ENCODE measurements around the gene WDR55. TPM values are rescaled to one million over a fixed set of nuclear protein-coding genes. Genes with fewer than 3 reads are reported as not detected.
"Not testable (repeated sequence)": the region's sequence is repeated elsewhere in the genome, so short reads cannot be mapped to it uniquely, and the experiment has no call there.

WDR55 gene
- total and polyA plus RNA-seq, 7 donors, result 13.2 to 35.0 (median 18.0) TPM

DNA sequence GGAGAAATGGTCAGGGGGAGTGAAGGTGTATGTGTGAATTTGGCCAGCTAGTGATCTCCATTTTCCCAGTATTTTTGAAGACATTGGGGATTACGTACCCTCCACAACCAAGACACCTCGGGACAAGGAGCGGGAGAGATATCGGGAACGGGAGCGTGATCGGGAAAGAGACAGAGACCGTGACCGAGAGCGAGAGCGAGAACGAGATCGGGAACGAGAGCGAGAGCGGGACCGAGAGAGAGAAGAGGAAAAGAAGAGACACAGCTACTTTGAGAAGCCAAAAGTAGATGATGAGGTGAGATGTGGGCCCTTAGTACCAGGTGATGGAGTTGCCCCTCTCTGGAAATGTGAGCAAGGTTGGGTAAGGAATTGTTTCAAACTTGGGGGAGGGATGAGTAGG lies 5.8 kb upstream of the WDR55 start:
- WGBS, 2 donors, result 98% methylated on average over 17 of the region's 17 CpGs
- Histone ChIP-seq H3K36me3 (peaks cover 53 to 93% (median 84%) of the 10 kb centered on the region in 4 donors), H3K27ac (no peak overlapping the region), H3K4me3 (no peak overlapping the region), H3K9me3 (no peaks in the 10 kb centered on the region), H3K4me1 (peaks cover 0 to 3% (median 3%) of the 10 kb centered on the region in 4 donors), H3K27me3 (no peaks in the 10 kb centered on the region)
- no peak for TF ChIP-seq POLR2AphosphoS5 (IDR thresholded peaks at IDR 0.05)
- TF ChIP-seq, protein P1, sequence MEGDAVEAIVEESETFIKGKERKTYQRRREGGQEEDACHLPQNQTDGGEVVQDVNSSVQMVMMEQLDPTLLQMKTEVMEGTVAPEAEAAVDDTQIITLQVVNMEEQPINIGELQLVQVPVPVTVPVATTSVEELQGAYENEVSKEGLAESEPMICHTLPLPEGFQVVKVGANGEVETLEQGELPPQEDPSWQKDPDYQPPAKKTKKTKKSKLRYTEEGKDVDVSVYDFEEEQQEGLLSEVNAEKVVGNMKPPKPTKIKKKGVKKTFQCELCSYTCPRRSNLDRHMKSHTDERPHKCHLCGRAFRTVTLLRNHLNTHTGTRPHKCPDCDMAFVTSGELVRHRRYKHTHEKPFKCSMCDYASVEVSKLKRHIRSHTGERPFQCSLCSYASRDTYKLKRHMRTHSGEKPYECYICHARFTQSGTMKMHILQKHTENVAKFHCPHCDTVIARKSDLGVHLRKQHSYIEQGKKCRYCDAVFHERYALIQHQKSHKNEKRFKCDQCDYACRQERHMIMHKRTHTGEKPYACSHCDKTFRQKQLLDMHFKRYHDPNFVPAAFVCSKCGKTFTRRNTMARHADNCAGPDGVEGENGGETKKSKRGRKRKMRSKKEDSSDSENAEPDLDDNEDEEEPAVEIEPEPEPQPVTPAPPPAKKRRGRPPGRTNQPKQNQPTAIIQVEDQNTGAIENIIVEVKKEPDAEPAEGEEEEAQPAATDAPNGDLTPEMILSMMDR (IDR thresholded peaks at IDR 0.05), result no peak
- TF ChIP-seq POLR2A (IDR thresholded peaks at IDR 0.05), result no peak
- TF ChIP-seq EP300 (IDR thresholded peaks at IDR 0.05), result no peak
- DNase-seq, result no peak
- intact Hi-C loops (cut with DNase I), result no loop called here

DNA sequence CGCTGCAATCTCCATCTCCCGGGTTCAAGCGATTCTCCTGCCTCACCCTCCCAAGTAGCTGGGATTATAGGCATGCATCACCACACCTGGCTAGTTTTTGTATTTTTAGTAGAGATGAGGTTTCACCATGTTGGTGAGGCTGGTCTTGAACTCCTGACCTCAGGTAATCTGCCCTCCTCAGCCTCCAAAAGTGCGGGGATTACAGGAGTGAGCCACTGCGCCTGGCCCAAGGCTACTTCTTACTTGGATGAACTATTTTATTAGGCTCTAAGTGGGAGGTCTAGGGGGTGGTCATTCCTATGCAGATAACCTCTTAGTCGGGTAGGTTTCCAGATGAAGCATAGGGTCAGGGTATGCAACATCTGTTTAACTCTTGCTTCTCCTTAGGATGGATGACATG lies 4.3 kb upstream of the WDR55 start:
- H3K4me3 ChIP-seq; DNase-seq; H3K27me3 ChIP-seq; intact Hi-C loops (cut with DNase I); H3K27ac ChIP-seq; H3K9me3 ChIP-seq: not testable (repeated sequence)
- Histone ChIP-seq H3K36me3 (peaks cover 42 to 78% (median 71%) of the 10 kb centered on the region in 4 donors), H3K4me1 (peaks cover 0 to 10% (median 9%) of the 10 kb centered on the region in 4 donors)
- 90 to 94% methylated on average over 6 of the region's 6 CpGs for WGBS, 2 donors

DNA sequence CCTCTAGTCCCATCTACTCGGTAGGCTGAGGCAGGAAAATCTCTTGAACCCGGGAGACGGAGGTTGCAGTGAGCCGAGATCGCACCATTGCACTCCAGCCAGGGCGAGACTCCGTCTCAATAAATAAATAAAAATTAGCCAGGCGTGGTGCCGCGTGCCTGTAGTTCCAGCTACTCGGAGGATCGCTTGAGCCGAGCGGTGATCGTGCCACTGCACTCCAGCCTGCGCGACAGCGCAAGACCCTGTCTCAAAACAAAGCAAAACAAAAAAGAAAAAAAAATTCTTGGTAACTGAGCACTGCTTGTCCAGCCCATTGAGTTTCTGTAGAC lies 710 bp upstream of the WDR55 start:
- peak overlapping the region; percentile 84 to 91 (median 86) for H3K27ac ChIP-seq

DNA sequence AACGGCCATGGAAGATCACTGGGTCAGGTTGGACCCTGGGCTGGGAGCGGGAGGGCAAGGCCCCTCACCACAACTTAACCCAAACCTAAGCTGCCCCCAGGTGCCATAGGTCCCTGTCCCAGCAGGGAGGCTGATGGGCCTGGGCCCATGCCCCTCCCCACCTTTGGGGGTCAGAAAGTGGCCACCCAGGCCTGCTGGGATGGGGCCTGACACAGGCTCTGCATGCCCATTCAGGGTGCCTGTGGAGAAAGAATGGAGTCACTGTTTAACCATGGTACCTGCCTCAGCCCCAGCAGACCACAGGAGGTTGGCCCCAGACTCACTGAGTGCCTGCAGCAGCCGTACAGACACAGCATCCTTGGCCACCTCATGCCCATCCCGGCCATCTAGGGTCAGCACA lies 6.3 kb downstream of the WDR55 start:
- H3K27ac ChIP-seq; H3K9me3 ChIP-seq; H3K4me3 ChIP-seq; DNase-seq; intact Hi-C loops (cut with DNase I); H3K27me3 ChIP-seq: not testable (repeated sequence)
- Histone ChIP-seq H3K36me3 (peaks cover 24 to 62% (median 38%) of the 10 kb centered on the region in 4 donors), H3K4me1 (peaks cover 0 to 15% (median 9%) of the 10 kb centered on the region in 4 donors)
- 86 to 99% methylated on average over 4 of the region's 4 CpGs for WGBS, 2 donors

More for the DNA sequence above, 710 bp upstream of the WDR55 start:
- H3K9me3 ChIP-seq, result no peaks in the 10 kb centered on the region
- intact Hi-C loops (cut with DNase I), result loop anchor here (2.0 kb wide), 2 partner anchors 15 to 27 kb away; partner anchors contain the start of genes HARS1 and HARS2
- WGBS, 2 donors, result 4 to 17% methylated on average over 18 of the region's 18 CpGs
- peaks cover 0 to 25% (median 22%) of the 10 kb centered on the region in 4 donors for H3K4me1 ChIP-seq
- DNase-seq, result no peak
- H3K4me3 ChIP-seq, result peak overlapping the region; percentile 57 to 89 (median 75)
- H3K36me3 ChIP-seq, result peaks cover 29 to 53% (median 44%) of the 10 kb centered on the region in 4 donors
- H3K27me3 ChIP-seq, result no peaks in the 10 kb centered on the region
- TF ChIP-seq, protein P1 (IDR thresholded peaks at IDR 0.05), result no peak
- TF ChIP-seq POLR2A (IDR thresholded peaks at IDR 0.05) (no peak), EP300 (IDR thresholded peaks at IDR 0.05) (no peak), POLR2AphosphoS5 (IDR thresholded peaks at IDR 0.05) (no peak)

DNA sequence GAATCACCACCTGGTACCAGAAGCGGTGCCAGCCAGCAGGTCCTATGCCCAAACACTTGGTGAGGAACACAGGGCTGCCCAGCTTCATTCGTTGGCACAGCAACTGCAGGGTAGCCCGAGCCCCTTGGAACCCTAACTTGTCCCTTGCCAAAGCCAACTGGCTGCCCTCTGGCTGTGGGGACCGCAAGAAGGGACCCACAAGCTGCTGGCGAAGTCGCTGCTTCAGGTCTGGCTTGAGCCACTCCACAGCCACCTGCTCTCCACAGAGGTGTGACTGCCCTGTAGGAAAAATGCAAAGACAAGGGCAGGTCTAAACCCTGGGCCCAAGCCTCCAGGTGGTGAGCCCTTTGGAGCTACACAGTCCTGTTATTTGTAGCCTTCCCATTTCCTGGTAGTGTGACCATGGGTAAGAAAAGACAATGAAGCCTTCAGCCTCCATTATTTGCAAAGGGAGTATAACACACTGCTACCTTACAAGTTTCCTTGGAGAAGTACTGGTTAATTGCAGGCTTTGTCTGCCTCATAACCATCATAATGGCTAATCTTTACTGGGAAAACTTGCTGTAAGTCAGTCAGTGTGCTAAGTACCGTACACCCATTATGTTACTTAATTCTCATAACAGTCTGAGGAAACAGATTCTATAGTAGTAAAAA lies 6.9 kb downstream of the WDR55 start:
- no peak overlapping the region for H3K27ac ChIP-seq
- DNase-seq, result no peak
- peaks cover 0 to 9% (median 3%) of the 10 kb centered on the region in 4 donors for H3K4me1 ChIP-seq
- peaks cover 24 to 68% (median 44%) of the 10 kb centered on the region in 4 donors for H3K36me3 ChIP-seq
- TF ChIP-seq POLR2AphosphoS5 (IDR thresholded peaks at IDR 0.05), result no peak
- TF ChIP-seq, protein P1 (IDR thresholded peaks at IDR 0.05), result no peak
- TF ChIP-seq POLR2A (IDR thresholded peaks at IDR 0.05), result no peak
- TF ChIP-seq EP300 (IDR thresholded peaks at IDR 0.05), result no peak
- H3K27me3 ChIP-seq, result no peaks in the 10 kb centered on the region
- WGBS, 2 donors, result 71 to 80% methylated on average over 6 of the region's 7 CpGs
- intact Hi-C loops (cut with DNase I), result no loop called here
- H3K4me3 ChIP-seq, result no peak overlapping the region
- no peaks in the 10 kb centered on the region for H3K9me3 ChIP-seq

All from sigmoid colon (tissue), 7 donors.